ENCODE measurements around the gene AGPS. TPM values are rescaled to one million over a fixed set of nuclear protein-coding genes. Genes with fewer than 3 reads are reported as not detected.

AGPS gene
- total RNA-seq, 1 donor from 2014 or later: 60.1 TPM

- H3K4me1 ChIP-seq: no peaks in the 10 kb centered on the region
- intact Hi-C loops (cut with DNase I): no loop called here
- no peaks in the 10 kb centered on the region for H3K27me3 ChIP-seq (ENCODE audit: low read depth)
- H3K36me3 ChIP-seq: no peaks in the 10 kb centered on the region
- H3K4me3 ChIP-seq: no peak overlapping the region
- H3K27ac ChIP-seq: no peak overlapping the region
- no peak for DNase-seq
- H3K9me3 ChIP-seq: no peaks in the 10 kb centered on the region
- ATAC-seq: no peak
- no peak for TF ChIP-seq CTCF (IDR thresholded peaks at IDR 0.05)
Observed at GRCh38 chr2:177568390-177568789, 175.8 kb downstream of the AGPS start.

- Histone ChIP-seq H3K27ac (no peak overlapping the region), H3K4me1 (no peaks in the 10 kb centered on the region), H3K36me3 (no peaks in the 10 kb centered on the region), H3K9me3 (no peaks in the 10 kb centered on the region), H3K4me3 (no peak overlapping the region), H3K27me3 (ENCODE audit: low read depth) (no peaks in the 10 kb centered on the region)
- intact Hi-C loops (cut with DNase I): no loop called here
- DNase-seq (no peak), ATAC-seq (no peak)
- no peak for TF ChIP-seq CTCF (IDR thresholded peaks at IDR 0.05)
Observed at GRCh38 chr2:177568893-177569292, 176.3 kb downstream of the AGPS start.

DNA sequence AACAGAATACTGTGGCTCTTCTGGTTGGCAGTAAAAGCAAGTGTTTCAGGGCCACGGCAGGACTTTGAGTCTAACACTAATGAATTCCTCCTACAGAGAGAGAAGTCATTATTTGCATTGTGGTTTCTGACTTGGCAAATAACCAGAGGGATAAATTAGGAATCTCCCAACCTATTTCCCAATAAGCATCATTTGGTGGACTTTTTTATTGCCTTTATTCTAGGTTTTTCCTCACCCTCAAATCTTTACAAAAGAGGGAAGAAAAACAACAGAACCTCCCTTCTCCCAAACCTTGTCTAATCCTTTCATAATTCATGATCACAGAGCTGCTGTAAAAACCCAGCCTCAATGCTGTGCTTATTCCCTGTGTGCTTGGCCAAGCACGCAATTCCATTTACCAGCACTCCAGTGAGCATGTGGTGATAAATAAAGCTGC lies 179.7 kb downstream of the AGPS start:
- Histone ChIP-seq H3K27me3 (ENCODE audit: low read depth) (no peaks in the 10 kb centered on the region), H3K4me3 (no peak overlapping the region), H3K36me3 (no peaks in the 10 kb centered on the region), H3K27ac (no peak overlapping the region), H3K9me3 (no peaks in the 10 kb centered on the region), H3K4me1 (no peaks in the 10 kb centered on the region)
- no peak for ATAC-seq
- no peak for DNase-seq
- intact Hi-C loops (cut with DNase I): no loop called here
- no peak for TF ChIP-seq CTCF (IDR thresholded peaks at IDR 0.05)

DNA sequence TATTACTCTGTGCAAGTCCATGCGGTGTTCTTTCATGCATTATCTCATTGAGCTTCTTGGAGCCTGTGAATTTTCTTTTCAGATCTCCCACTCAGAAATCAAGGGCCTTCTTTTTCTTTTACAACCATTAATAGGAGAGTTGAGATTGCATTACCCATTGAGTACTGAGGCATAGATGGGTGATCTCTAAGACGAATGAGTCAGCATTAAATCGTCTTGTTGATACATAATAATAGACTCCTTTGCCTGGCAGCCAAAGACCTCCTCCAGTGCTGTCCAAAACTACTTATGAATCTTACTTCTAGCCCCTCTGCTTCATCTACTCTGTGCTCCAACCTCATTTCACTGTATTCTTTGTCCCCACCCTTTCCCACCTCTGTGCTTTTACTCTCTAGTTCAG lies 180.5 kb downstream of the AGPS start:
- H3K4me1 ChIP-seq: no peaks in the 10 kb centered on the region
- H3K9me3 ChIP-seq: no peaks in the 10 kb centered on the region
- ATAC-seq (no peak), DNase-seq (no peak)
- H3K27me3 ChIP-seq (ENCODE audit: low read depth): no peaks in the 10 kb centered on the region
- no peak for TF ChIP-seq CTCF (IDR thresholded peaks at IDR 0.05)
- intact Hi-C loops (cut with DNase I): no loop called here
- H3K27ac ChIP-seq: no peak overlapping the region
- H3K36me3 ChIP-seq: no peaks in the 10 kb centered on the region
- H3K4me3 ChIP-seq: no peak overlapping the region

DNA sequence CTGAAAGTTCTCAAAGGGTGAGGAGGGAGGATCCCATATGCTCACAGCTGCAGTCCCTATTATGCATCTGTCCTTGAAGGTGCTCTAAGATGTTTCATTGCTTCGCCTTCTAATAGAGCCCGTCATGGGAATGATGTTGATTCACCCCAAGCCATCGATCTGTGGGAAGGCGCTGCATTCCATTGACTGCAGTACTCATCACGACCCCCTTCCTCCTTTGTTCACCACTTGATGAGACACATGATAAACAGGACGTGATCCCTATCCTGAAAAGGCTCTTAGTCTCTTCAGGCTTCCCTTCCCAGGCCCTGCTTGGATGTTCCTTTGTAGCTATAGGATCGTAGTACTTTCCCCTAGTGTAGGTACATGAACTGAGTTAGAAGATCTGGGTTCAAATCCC lies 181.8 kb downstream of the AGPS start:
- Histone ChIP-seq H3K4me3 (no peak overlapping the region), H3K36me3 (no peaks in the 10 kb centered on the region), H3K27me3 (ENCODE audit: low read depth) (no peaks in the 10 kb centered on the region), H3K9me3 (no peaks in the 10 kb centered on the region), H3K27ac (no peak overlapping the region), H3K4me1 (no peaks in the 10 kb centered on the region)
- no peak for TF ChIP-seq CTCF (IDR thresholded peaks at IDR 0.05)
- DNase-seq (no peak), ATAC-seq (no peak)
- intact Hi-C loops (cut with DNase I): no loop called here

- no peak overlapping the region for H3K4me3 ChIP-seq
- no peaks in the 10 kb centered on the region for H3K27me3 ChIP-seq (ENCODE audit: low read depth)
- H3K27ac ChIP-seq: no peak overlapping the region
- DNase-seq (no peak), ATAC-seq (no peak)
- intact Hi-C loops (cut with DNase I): no loop called here
- no peak for TF ChIP-seq CTCF (IDR thresholded peaks at IDR 0.05)
- no peaks in the 10 kb centered on the region for H3K36me3 ChIP-seq
- H3K9me3 ChIP-seq: no peaks in the 10 kb centered on the region
- no peaks in the 10 kb centered on the region for H3K4me1 ChIP-seq
Observed at GRCh38 chr2:177575358-177575757, 182.8 kb downstream of the AGPS start.
